HG02973 (cell line): Measurements from ENCODE around the gene GRIP1.

ENCODE experiments used
- ATAC-seq: cut with Tn5 transposase; IDR thresholded peaks from one replicate; pipeline ENCODE4 v1.9.1; 2021; ENCODE audit warnings: moderate library complexity; ENCODE audit not compliant: unreplicated experiment

GRIP1 gene

DNA sequence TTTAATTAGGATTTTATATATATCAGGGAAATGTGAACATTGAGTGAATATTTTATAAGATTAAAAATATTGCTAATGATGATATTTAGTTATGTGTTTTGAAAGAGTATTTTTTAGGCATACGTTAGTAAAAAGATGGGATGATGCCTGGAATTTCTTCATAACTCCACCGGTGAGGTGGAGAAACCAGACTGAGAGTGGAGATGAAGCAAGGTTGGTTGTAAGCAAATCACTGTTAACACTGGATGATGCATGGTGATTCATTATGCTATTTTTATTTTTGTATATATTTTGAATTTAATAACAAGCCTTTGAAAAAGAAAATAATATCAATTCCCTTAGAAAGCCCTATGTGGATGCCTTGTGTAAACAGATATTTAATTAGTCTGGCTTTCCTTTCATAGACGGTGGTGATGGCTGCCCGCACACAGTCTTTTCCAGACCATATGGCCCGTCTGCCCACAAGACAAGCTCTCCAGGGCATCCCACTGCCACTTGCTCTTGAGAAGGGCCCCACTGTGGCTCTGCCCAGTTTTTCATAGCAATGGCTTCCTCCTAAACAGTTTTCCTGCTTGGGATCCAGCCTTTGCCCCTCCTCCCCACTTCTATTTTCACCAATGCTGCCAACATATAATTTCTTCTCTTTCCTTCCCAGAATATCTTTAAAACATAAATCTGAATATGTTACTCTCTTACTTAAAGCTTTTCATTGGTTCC, 281.1 kb downstream of the GRIP1 start:
- ATAC-seq, result no peak

DNA sequence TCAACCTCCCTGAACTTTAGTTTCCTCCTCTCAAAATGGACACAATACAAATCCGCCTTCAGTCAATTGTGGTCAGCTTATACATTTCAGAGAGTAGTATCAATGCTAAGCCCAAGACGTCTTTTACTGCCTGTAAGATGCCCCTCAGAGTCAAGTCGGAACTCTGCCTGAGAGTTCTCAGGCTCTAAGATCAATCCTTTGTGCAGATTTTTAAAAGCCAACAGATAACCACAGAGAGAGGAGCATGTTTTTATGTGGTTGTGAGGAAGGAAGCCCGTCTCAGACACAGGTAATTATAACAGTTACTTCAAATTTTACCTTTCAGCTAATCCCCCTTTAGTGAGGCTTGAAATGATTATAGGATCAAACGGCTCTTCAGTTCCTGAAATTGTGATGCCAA, 285.0 kb downstream of the GRIP1 start:
- no peak for ATAC-seq

DNA sequence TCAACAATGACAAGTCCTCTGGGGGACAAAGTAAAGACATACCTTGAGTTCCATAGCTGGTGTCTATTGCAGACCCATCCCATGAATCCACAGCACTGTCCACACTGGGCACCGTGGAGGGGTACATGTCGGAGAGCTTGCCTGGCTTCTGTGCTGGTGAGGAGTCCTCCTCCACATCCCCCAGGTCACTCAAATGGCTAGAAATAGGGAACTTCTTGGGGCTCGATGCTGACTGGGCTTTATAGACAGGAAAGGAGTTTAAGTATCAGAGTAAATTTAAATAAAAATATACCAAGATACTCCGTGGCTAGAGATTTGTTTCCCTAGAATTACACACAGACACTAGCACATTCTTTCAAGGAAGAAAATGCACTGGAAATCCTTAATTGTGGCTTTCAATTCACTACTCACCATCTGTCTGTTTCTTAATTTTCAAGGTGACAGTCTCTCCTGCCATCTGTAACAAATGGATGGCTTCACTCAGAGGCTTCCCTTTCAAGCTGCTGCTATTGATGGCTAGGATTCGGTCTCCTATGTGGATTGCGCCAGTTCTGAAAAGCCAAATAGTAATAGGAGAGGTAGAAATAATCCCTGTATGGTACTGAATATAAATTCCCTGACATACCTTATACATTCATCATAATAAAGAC, 286.5 kb downstream of the GRIP1 start:
- no peak for ATAC-seq

DNA sequence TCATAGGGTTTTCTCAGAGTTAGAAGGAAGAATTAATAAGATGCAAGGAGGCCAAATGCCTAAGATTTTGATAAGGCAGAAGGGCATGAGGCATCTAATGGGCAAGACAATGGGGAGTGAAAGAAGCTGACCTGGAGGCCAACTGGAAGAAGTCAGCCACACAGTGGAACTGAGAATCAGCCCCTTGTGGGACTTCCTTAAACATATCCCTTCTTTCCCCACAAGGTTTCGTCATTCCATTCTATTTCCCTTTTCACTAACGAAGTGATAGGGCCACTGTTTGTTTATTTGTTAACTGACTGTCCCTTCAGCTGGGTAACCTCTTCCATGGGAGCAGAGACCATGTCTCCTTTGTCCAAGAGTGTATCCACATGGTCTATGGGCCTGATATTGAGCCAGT, 290.4 kb downstream of the GRIP1 start:
- ATAC-seq, result no peak

DNA sequence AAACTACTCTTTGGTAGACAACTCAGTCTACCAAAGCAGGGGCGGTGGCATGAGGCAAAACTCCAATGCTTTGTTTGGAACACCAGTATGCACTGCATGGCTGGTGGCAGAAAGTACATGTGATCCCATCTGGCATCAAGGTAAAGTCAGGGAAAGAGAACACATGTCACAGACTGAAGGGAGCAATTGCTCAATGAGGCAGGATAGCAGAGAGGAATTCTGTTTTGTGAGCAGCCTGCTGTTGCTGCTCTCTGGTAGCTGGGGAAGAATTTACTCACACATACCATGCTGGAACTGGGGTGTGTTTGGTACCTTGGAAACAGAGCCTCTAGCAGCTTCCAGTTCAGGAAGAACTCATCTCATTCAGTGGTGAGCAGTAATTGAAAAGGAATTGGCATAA, 291.8 kb downstream of the GRIP1 start:
- no peak for ATAC-seq

DNA sequence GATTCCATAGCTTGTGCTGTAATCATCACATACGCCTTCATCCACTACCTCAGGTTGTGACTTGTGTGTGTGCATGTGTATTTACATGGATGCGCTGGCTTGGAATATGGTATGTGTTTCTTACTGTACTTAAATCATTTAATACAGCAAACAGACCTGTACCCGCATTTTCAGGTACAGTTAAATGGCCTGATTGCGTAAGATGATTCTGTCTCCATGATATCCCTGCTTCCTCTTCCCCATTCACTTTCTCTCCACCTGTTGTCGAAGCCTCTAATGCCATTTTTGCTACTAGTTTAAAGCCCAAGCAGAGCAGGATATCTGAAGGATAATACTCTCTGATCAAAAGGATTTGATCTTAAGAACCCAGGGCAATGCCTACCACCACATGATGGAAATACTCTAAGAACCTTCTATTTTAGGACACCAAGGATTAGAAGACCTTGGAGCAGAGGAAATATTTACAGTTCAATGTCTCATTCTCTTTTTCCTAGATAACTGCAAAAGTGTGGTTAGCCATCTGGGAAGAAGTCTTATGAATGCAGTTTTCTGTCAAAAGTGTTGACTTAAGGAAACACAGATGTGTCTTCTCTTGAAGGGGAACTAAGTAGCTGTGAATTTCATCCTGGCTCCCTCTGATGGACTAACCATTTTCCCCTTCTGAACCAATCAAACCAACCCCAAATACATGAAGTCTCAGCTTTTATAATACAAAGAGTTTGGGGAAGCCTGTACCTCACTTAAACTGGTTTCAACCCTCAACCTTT, 297.9 kb downstream of the GRIP1 start:
- ATAC-seq, result no peak

DNA sequence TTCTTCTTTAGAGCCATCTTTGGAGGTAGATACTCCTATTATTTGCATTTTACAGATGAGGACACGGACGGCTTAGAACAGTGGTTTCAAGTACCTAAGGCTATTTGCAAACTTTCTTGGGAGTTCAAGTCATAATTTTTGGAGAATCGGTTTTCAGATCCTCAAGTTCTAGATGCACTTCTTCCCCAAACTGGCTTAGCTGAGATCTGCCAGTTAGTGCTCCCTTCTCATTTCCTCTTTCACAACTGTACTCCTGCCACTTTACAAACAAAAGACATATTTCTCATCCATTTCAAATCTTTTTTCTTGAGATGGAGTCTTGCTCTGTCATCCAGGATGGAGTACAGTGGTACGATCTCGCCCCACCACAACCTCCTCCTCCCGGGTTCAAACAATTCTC, 299.3 kb downstream of the GRIP1 start:
- no peak for ATAC-seq

DNA sequence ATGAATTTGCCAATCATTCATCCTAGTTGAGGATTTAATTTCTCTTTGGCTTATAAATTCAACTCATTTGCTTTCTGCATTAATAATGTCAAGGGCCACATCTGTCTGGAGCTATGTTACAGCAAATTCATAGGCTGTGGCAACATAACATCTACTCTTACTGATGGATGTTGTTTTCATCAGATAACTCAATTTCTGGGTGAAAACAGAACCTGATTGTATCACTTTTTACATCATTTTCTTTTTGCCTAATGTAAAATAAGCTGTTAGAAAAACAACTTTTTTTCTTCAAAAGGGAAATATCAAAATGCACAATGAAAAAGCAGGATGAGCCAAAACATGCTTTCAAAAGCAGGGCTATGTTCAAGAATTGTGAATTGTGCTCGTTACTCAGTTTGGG, 303.3 kb downstream of the GRIP1 start:
- no peak for ATAC-seq

DNA sequence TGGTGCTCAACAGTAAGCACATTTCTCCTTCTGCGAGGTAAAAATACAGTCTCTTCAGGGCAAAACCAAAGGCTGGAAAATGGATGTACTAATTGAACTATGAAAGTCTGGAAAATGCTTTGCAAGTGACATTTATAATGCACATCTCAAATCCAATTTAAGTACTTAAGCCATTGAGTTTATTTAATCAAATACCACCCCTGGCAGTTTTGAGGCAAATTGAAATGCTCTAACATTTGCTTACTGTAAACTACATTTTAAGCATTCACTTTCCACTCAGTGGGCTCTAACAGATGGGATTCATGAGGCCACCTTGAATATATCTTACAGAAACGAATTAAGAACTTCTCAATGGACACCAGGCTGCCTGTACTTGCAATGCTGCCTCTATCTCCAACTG, 306.9 kb downstream of the GRIP1 start:
- ATAC-seq, result no peak

DNA sequence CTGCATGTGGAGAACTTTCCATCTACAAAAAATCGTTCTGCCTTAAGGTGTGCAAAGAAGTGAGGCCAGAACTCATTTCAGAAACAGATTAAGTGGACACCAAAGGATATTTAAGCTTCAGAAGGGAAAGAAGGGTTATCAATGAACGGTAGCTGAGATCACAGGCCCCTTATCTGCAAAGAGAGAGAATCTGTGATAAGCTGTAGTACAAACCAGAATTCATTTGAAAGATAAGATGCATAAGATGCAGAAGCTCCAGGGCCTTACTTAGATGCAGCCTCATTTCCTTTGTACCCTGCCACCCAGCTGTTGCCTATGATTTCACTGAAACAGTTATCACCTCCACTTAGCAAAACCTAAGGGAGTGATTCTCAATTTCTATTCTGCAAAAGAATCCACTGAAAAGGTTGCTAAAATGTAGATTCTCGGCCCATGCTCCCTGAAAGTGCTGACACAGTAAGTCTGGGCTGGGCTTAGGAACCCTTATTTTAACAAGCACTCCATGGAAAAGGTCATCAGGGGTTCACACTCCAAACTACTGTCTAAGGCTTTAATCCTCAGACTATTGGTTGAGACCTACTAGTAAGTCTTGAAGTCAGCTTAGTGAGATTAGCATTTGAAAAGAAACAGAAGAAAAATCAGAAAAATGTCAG, 311.7 kb downstream of the GRIP1 start:
- ATAC-seq, result no peak

DNA sequence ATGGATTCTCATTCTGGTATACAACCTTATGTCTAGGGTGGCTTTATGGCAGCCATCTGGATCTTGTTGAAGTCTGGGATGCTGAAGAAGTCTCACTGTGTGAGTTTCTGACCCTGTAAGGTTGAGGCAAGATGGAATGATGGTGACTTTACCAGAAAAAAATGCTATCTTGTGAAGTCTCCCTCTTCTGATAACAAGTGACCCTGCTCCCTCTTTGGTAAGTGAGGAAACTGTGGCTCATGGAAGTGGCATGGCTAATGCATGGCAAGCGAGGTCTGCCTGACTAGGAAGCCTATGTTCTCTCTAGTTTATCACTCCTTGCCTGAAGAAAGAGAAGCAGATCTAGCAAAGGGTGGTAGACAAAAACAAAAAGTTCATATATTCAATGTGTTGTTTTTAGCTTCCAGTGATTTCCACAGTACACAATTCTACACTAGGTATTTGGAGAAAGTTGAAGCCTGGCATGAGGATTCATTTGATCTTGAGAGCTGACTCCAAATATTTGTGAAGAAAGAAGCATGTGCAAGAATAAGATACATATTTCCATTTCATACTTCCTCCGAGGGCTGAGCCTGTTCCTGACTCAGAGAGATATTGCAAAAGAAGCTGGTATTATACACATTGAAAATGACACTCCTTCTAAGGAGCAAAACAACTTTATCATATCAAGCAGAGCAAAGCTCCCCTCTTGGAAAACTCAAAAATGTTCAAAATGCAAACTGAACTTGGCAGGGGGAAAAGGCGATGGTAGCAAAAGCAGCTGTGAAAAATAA, 313.0 kb downstream of the GRIP1 start:
- no peak for ATAC-seq

DNA sequence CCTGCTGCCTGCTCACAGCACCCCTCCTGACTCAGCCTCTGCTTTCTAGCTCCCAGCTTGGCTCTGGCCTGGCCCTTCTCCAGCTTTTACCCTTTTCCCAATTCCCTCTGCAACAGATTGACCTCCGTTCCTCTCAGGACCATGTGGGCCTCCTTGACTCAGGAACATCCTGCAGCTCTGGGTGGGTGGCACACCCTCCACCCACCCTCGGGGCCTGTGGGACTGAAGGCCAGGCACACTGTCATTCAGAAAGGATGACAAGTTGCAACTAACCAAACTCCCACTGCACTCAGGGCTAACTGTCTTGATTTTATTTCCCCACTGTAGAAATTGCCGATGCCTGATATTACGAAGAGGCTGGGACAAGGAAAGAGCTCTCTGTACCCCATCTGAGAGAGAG, 317.2 kb downstream of the GRIP1 start:
- ATAC-seq, result no peak

DNA sequence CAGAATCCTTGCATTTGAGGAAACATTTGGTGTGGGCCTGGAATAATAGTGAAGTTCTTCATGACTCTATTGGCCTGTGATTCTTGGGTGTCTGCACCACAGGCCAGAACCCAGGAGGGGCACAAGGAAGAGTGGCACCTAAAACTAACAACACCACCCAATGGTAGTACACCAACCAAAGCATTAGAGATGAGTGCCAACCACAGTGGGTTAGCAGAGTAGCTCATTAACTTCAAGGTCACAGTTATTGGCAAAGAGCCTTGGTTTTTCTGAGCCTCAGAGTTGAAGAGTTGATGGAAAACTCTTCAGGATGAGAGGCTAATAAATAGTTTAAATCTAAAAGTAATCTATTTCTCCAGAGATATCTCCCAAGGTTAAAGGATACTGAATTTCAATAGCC, 319.6 kb downstream of the GRIP1 start:
- no peak for ATAC-seq

DNA sequence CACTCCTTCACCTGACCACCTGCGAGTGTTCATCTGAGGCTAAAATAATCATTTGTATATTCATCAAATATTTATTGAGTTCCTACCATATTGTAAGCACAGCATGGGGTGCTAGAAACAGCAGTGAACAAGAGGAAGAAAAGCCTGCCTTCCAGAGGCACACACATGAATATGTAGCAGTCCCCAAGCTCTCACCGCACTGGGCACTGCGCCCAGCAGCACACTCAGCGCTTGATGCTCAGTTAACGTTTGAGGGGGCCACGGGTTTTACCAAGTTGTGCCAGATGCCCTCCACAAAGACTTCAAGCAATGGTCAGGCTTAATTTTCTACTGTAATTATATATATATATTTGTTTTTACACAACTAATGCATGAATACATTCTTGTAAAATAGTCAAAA, 324.6 kb downstream of the GRIP1 start:
- no peak for ATAC-seq

DNA sequence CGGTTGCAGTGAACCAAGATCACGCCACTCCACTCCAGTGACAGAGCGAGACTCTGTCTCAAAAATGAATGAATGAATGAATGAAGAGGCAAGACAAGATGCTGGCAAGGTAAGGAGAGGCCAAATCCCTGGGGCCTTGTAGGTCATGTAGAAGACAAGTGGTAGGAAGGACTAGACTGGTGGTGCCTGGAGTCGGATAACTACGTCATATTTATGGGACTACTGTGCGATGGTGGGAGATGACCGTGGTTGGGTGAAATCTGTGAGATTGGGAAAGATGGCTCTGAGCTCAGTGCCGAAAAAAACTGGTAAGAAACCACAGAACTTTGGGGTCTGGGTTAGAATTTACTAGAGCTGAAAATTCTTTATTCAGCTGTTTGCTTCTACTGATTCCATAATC, 326.0 kb downstream of the GRIP1 start:
- ATAC-seq, result no peak

DNA sequence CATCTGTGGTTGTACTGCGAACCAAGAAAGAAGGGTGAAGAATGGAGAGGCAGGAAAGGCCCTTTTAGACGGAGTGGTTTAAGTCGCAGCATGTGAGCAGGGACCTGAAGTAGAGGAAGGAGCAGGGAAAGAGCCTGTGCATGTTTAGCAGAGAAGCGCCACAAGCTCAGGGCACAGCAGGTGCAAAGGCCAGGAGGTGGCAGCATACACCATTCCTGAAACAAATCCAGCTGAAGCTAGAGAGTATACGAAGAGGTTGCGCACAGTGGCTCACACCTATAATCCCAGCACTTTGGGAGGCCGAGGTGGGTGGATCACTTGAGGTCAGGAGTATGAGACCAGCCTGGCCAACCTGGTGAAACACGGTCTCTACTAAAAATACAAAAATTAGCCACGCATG, 326.7 kb downstream of the GRIP1 start:
- ATAC-seq, result no peak

DNA sequence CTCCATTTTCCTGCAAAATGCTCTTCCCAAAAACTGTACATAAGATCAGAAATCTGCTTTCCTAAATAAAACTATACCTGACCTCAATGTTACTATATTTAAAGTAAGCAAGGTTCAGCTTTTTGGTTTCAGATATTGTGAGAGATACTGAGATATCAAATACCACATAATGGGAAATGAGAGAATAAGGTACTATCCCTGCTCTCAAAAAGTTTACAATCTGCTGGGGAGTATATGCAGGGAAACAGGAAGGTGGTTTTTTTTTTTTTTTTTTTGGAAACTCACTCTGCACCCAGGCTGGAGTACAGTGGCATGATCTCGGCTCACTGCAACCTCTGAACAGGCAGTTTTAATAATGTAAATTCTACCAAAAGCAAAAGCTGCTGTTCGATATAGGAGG, 327.6 kb downstream of the GRIP1 start:
- ATAC-seq, result no peak

DNA sequence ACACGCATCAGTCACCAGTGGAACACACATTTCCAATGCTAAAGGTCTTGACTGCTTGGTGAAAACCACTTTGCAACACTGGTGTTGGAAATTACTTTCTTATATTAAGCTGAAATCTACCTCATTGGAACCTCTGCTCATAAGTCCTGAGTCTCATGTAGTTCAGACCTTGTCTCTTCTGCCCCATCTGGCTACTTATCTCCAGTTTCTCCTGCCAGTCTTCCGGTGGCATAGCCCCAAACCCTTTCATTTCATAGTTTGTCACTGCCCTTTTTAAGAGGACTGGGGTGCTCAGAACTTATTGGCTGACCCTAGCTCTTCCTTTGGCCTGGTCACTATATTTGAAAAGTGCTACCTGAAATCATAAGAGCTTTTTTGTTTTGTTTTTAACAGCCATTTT, 332.9 kb downstream of the GRIP1 start:
- no peak for ATAC-seq

DNA sequence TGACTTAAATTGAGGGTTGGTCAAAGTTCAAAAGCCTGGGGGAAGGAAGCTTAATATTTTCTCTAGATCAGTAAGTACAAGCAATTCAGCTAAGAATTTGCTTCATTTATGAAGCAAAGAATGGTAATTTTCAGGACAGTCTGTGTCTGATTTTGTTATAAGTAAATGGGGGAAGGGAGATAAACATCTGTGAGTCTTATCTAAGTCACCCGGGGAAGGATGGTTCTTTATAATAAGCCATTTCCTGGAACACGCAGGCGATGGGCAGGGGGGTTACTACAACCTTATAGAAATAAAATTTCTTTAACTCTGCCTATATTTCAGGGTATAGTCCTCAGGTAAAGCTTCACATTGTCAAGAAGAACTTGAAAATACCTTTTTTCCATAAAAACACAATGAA, 333.7 kb downstream of the GRIP1 start:
- ATAC-seq, result no peak

DNA sequence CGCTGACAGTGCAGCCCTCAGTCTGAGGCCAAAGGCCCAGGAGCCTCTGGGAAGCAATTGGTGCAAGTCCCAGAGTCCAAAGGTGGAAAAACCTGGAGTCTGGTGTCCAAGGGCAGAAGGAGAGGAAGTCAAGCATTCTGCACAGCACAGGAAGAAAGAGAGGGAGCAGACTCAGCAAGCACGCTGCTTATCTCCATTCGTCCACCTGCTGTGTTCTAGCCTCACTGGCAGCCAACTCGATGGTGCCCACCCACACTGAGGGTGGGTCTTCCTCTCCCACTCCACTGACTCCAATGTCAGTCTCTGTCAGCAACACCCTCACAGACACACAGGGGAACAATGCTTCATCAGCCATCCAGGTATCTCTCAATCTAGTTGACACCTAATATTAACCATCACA, 337.8 kb downstream of the GRIP1 start:
- no peak for ATAC-seq

DNA sequence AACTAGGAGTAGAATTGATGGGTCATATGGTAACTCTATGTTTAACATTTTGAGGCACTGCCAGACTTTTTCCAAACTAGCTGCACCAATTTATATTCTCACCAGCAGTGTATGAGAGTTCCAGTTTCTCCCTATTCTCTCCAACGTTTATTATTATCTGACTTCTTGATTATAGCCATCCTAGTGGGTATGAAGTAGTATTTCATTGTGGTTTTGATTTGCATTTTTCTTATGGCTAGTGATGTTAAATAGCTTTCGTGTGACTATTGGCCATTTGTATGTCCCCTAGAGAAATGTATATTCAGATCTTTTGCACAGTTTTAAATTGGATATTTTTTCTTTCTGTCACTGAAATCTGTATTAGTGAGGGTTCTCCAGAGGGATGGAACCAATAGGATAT, 338.7 kb downstream of the GRIP1 start:
- no peak for ATAC-seq
